ENCODE results near the gene PPP1R36.
A peak's percentile ranks its signal among the peaks of the same experiment; 100 is the strongest.
"Not testable (repeated sequence)": the region's sequence is repeated elsewhere in the genome, so short reads cannot be mapped to it uniquely, and the experiment has no call there.

Gene PPP1R36

GRCh38 chr14:64610049-64610746, 60.4 kb downstream of the PPP1R36 start:
- DNase-seq (ENCODE audit: insufficient read length, low spot score) (no peak), FAIRE-seq (peak; percentile 93)

- peak; percentile 33 for FAIRE-seq
- no peak for DNase-seq (ENCODE audit: insufficient read length, low spot score)
Measured at GRCh38 chr14:64611358-64612020, 61.7 kb downstream of the PPP1R36 start.

- FAIRE-seq (no peak), DNase-seq (ENCODE audit: insufficient read length, low spot score) (peak; percentile 98)
Measured at GRCh38 chr14:64612021-64612380, 62.2 kb downstream of the PPP1R36 start.

- DNase-seq (ENCODE audit: insufficient read length, low spot score) = no peak
- FAIRE-seq = no peak
Measured at GRCh38 chr14:64612971-64613666, 63.4 kb downstream of the PPP1R36 start.

GRCh38 chr14:64614166-64614565, 64.4 kb downstream of the PPP1R36 start:
- no peak for DNase-seq (ENCODE audit: insufficient read length, low spot score)
- peak; percentile 96 for FAIRE-seq

- DNase-seq (ENCODE audit: insufficient read length, low spot score) = no peak
- no peak for FAIRE-seq
Measured at GRCh38 chr14:64614805-64615391, 65.1 kb downstream of the PPP1R36 start.

- not testable (repeated sequence) for FAIRE-seq
Measured at GRCh38 chr14:64617872-64618408, 68.2 kb downstream of the PPP1R36 start.

GRCh38 chr14:64620910-64621309, 71.1 kb downstream of the PPP1R36 start:
- FAIRE-seq = peak; percentile 96

More at GRCh38 chr14:64617872-64618408, 68.2 kb downstream of the PPP1R36 start:
- DNase-seq (ENCODE audit: insufficient read length, low spot score) = not testable (repeated sequence)

GRCh38 chr14:64623554-64624165, 73.9 kb downstream of the PPP1R36 start:
- no peak for FAIRE-seq

More at GRCh38 chr14:64620910-64621309, 71.1 kb downstream of the PPP1R36 start:
- DNase-seq (ENCODE audit: insufficient read length, low spot score) = no peak

GRCh38 chr14:64625386-64626232, 75.8 kb downstream of the PPP1R36 start:
- FAIRE-seq (peak; percentile 91), DNase-seq (ENCODE audit: insufficient read length, low spot score) (no peak)

More at GRCh38 chr14:64623554-64624165, 73.9 kb downstream of the PPP1R36 start:
- no peak for DNase-seq (ENCODE audit: insufficient read length, low spot score)

- DNase-seq (ENCODE audit: insufficient read length, low spot score) = peak; percentile 98
- peak; percentile 100 for FAIRE-seq
Measured at GRCh38 chr14:64628940-64629408, 79.2 kb downstream of the PPP1R36 start.

- DNase-seq (ENCODE audit: insufficient read length, low spot score) (no peak), FAIRE-seq (peak; percentile 96)
Measured at GRCh38 chr14:64630778-64631177, 81.0 kb downstream of the PPP1R36 start.

GRCh38 chr14:64631222-64631621, 81.5 kb downstream of the PPP1R36 start:
- FAIRE-seq; DNase-seq (ENCODE audit: insufficient read length, low spot score): not testable (repeated sequence)

- DNase-seq (ENCODE audit: insufficient read length, low spot score) (no peak), FAIRE-seq (no peak)
Measured at GRCh38 chr14:64632056-64632455, 82.3 kb downstream of the PPP1R36 start.

- peak; percentile 95 for FAIRE-seq
Measured at GRCh38 chr14:64634558-64634957, 84.8 kb downstream of the PPP1R36 start.

GRCh38 chr14:64636208-64636979, 86.6 kb downstream of the PPP1R36 start:
- peak; percentile 98 for FAIRE-seq

More at GRCh38 chr14:64634558-64634957, 84.8 kb downstream of the PPP1R36 start:
- DNase-seq (ENCODE audit: insufficient read length, low spot score) = no peak

GRCh38 chr14:64636980-64637429, 87.2 kb downstream of the PPP1R36 start:
- no peak for FAIRE-seq
- no peak for DNase-seq (ENCODE audit: insufficient read length, low spot score)

More at GRCh38 chr14:64636208-64636979, 86.6 kb downstream of the PPP1R36 start:
- peak; percentile 98 for DNase-seq (ENCODE audit: insufficient read length, low spot score)

- DNase-seq (ENCODE audit: insufficient read length, low spot score) (no peak), FAIRE-seq (peak; percentile 92)
Measured at GRCh38 chr14:64637735-64638473, 88.1 kb downstream of the PPP1R36 start.
